LNCaP clone FGC (cell line): Measurements from ENCODE around the gene ADIG.

Experiments
- DNase-seq: peaks from one replicate; pipeline ENCODE4 v3.0.0-alpha.2; 2011; ENCODE audit warnings: low read depth
- H3K4me3 ChIP-seq: 2 replicates; pipeline ENCODE4 v1.5.1; 2011; ENCODE audit warnings: mild to moderate bottlenecking, low read depth, low read length, control low read depth
- TF ChIP-seq, protein P1 (sequence below): IDR thresholded peaks from 2 replicates; pipeline ENCODE4 v1.5.1; 2012; ENCODE audit warnings: mild to moderate bottlenecking; ENCODE audit not compliant: control insufficient read depth, insufficient read depth; ENCODE audit errors: extremely low read depth

Gene ADIG

DNA sequence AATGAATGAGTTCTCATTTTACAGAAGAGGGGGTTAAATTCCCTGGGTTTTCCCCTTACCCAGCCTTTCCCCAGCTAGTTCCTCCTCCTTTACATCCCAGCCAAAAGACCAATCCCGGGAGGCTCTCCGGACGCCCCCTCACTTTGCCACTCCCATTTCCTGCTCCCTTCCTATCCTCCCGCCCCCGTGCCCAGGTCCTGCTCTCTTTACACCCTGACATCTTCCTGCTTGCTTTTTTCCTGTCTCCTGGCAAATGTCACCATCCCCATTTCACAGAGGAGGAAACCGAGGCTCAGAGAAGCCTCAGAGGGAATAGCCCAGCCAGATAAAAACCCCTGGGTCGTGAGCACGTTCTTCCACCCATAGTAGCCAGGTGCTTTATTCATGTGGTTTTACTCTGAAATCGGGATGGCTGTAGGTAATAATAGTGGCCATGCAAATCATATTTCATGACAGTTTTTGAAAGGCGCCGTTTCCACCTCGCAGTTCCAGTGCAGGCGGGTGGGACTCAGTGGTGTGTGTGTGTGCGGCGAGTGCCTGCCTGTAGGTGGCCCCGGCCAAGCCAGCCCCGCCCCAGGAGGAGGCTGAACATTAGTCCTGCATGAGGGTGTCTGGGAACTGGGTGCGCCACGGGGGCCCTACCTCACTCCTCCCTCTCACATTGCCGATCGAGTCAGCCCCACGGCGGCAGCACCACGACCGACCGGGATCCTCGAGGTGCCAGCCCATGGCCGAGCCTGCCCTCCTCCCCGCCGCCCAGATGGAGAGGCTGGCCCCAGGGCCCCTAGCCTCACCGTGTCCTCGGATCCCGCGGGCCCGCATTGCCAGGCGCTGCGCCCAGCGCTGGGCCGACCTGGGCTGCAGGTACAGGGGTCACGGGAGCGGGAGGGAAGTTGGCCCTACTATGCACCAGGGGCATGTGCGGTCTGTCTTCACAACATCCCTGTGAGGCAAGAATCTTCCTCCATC lies 20.5 kb downstream of the ADIG start, which contains the start of gene ARHGAP40:
ARHGAP40 (plus strand) TSS at position 594 of the 969 bp plus-strand sequence.
- DNase-seq, result no peak
- TF ChIP-seq, protein P1, sequence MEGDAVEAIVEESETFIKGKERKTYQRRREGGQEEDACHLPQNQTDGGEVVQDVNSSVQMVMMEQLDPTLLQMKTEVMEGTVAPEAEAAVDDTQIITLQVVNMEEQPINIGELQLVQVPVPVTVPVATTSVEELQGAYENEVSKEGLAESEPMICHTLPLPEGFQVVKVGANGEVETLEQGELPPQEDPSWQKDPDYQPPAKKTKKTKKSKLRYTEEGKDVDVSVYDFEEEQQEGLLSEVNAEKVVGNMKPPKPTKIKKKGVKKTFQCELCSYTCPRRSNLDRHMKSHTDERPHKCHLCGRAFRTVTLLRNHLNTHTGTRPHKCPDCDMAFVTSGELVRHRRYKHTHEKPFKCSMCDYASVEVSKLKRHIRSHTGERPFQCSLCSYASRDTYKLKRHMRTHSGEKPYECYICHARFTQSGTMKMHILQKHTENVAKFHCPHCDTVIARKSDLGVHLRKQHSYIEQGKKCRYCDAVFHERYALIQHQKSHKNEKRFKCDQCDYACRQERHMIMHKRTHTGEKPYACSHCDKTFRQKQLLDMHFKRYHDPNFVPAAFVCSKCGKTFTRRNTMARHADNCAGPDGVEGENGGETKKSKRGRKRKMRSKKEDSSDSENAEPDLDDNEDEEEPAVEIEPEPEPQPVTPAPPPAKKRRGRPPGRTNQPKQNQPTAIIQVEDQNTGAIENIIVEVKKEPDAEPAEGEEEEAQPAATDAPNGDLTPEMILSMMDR, result no peak
- H3K4me3 ChIP-seq, result no peak within 1 kb of the TSS

DNA sequence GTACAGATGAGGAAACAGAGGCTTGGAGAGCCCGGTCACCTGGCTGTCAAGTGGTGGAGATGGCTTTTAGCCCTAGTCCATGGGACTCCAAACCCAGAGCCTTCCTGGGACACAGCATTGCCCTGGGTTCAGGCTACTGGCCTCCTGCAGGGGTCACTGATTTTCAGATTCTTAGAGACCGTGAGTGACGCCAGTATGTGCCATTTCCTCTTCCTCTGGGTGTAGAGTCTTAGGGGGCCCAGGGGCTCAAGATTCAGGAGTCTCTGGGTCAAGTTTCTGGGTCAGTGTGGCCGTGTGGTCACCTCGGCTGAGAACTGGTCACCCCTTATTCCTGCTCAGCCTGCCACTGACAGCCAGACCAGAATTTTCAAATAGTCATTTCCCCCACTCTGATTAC lies 21.2 kb downstream of the ADIG start:
- no peak for DNase-seq
- TF ChIP-seq, protein P1, result no peak
- no peak overlapping the region for H3K4me3 ChIP-seq

DNA sequence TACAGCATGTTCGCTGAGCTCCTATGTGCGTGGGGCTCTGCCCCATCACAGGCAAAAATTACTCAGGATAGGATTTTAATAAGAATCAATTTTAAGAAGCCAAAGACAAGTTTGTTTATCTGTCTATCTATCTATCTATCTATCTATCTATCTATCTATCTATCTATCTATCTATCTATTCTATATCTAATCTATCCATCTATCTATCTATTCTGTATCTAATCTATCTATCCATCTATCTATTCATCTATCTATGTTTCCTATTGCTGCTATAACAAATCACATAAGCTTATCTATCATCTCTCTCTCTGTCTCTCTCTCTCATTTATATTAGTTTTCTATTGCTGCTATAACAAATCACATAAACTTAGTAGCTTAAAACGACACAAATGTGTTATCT lies 22.3 kb downstream of the ADIG start:
- TF ChIP-seq, protein P1, result no peak
- no peak for DNase-seq
- no peak overlapping the region for H3K4me3 ChIP-seq

DNA sequence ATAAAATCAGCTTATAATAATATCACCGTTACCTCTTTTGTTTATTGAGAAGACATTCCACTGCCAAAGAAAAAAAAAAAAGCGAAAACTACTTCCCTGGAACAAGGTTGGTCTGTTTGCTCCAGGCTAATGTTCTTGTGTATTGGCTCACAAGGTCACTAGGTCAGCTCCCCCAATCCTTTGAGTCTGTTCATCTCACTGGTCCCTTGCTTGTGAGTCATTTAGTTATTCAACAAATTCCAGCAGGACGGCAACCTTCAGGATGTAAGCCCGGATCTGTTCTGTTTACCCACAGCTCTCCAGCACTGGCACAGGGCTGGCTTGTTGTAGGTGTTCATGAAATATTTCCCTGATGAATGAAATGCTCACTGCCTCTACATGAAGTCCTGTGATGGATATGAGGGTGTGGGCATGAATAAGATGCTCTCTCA lies 23.9 kb downstream of the ADIG start:
- H3K4me3 ChIP-seq, result no peak overlapping the region
- peak; percentile 100 for DNase-seq
- TF ChIP-seq, protein P1, result no peak

DNA sequence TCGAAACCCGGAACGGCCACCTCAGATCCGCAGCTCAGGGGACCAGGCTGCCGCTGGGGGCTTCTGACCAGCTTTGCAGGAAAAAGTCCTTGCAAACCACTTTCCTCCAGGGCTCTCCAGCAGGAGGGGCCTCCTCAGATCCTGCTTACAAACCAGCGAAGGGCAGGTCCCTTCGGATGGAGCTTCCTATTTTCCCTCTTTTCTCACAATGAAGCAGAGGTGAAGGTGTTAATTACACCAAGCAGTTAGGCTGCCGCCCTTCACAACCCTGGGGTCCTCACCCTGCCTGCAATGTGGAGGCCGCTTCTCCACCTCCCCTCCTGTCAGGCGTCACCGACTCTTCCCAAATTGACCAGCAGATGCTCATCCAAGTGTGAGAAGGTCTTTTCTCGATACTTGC lies 26.4 kb downstream of the ADIG start:
- TF ChIP-seq, protein P1, result no peak
- no peak for DNase-seq
- H3K4me3 ChIP-seq, result no peak overlapping the region

DNA sequence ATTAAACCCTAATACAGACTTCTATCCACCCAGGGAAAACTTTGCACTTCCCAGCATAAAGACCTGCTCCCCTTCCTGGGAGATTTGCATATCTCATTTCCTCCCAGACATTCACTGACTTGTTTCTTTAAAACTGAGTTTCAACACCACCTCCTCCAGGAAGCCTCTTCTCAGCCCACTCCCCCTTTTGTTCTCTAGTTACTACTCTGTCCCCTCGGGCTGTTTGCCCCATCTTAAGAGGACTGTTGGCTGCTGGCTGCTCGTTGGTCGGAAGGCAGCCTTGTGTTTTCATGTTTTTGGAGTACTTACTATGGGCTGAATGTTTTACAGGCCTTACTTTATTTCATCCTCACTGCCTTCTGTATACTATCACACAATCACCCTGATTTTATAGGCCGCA lies 27.2 kb downstream of the ADIG start:
- TF ChIP-seq, protein P1, result no peak
- H3K4me3 ChIP-seq, result no peak overlapping the region
- no peak for DNase-seq

DNA sequence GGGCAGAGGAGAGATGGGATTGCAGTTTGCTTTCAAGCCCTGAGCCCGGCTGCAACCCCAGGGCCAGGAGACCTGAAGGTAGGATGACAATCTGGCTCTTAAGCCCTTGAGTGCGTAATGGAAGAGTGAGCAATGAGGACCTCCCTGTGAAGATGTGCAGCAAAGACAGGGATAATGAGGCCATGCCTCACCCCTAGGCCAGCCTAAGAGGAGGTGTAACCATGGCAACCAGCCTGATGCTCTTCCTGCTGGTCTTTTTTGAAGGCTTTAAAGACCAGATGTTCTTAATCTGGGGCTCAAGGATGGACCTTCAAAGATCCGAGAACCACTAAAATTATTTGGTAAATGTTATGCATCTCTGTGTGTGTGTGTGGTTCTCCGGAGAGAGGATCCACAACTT lies 28.8 kb downstream of the ADIG start:
- TF ChIP-seq, protein P1, result no peak

More for the DNA sequence above, 28.8 kb downstream of the ADIG start:
- DNase-seq, result no peak
- no peak overlapping the region for H3K4me3 ChIP-seq
